Activated naive CD8-positive, alpha-beta T cell treated with anti-CD3 and anti-CD28 coated beads, Interleukin-2, amount 10 ng/mL, durations not matched to agents 7 days and 5 days (primary cell): Measurements from ENCODE around the gene C11orf87. TPM values are rescaled to one million over a fixed set of nuclear protein-coding genes. Genes with fewer than 3 reads are reported as not detected.
A peak's percentile ranks its signal among the peaks of the same experiment; 100 is the strongest.

Source experiments
- ATAC-seq: fragments of 150-1000 bp; cut with Tn5 transposase; one replicate; pipeline ENCODE4 v1.10.0; 2021; ENCODE audit warnings: low read depth, moderate library complexity
- POLR2A ChIA-PET: fragments of 350-600 bp; sonication (Branson Sonifier 250); formaldehyde crosslinking; loops from one replicate; lab custom pipeline; 2021; ENCODE audit warnings: antibody characterized with exemption; lab: Charles Lee
- DNase-seq: peaks from one replicate; pipeline ENCODE4 v3.0.0; 2021
- H3K27ac Mint-ChIP-seq: one replicate; pipeline ENCODE4 v1.8.0; 2022; ENCODE audit warnings: mild to moderate bottlenecking, mixed read lengths
- H3K27me3 Mint-ChIP-seq: one replicate; pipeline ENCODE4 v1.8.0; 2022; ENCODE audit warnings: mild to moderate bottlenecking, moderate library complexity, mixed read lengths
- H3K36me3 Mint-ChIP-seq: one replicate; pipeline ENCODE4 v1.8.0; 2021; ENCODE audit warnings: mild to moderate bottlenecking, mixed read lengths
- H3K4me1 Mint-ChIP-seq: one replicate; pipeline ENCODE4 v1.8.0; 2021; ENCODE audit warnings: mixed read lengths
- H3K4me3 Mint-ChIP-seq: one replicate; pipeline ENCODE4 v1.8.0; 2022; ENCODE audit warnings: mild to moderate bottlenecking, moderate library complexity, mixed read lengths
- H3K9me3 Mint-ChIP-seq: one replicate; pipeline ENCODE4 v1.8.0; 2021; ENCODE audit warnings: mixed read lengths
- total RNA-seq, 2 experiments: library from RNA; stranded (reverse); gene quantifications; one replicate each; pipeline ENCODE4 v1.2.3, GENCODE V29; 2021

The C11orf87 gene
- total RNA-seq: not detected

GRCh38 chr11:109421981-109422869 lies at the start of gene C11orf87:
Gene C11orf87 (plus strand): TSS chr11:109422190. CDS start chr11:109423634, 1,444 bp downstream.
- DNase-seq (no peak), ATAC-seq (no peak)
- Mint-ChIP-seq H3K9me3 (no peaks in the 10 kb centered on the region), H3K4me1 (no peaks in the 10 kb centered on the region), H3K27me3 (peaks cover 27% of the 10 kb centered on the region), H3K4me3 (no peak within 1 kb of the TSS), H3K27ac (peak within 1 kb of the TSS; percentile 47), H3K36me3 (peaks cover 1% of the 10 kb centered on the region)
- POLR2A ChIA-PET: no interaction called here

GRCh38 chr11:109374032-109374431 lies 48.0 kb upstream of the C11orf87 start:
- H3K36me3 Mint-ChIP-seq: no peaks in the 10 kb centered on the region
- H3K4me3 Mint-ChIP-seq: no peak overlapping the region
- POLR2A ChIA-PET: no interaction called here
- no peaks in the 10 kb centered on the region for H3K4me1 Mint-ChIP-seq
- no peak overlapping the region for H3K27ac Mint-ChIP-seq
- no peaks in the 10 kb centered on the region for H3K27me3 Mint-ChIP-seq
- ATAC-seq: no peak
- DNase-seq: no peak
- peaks cover 6% of the 10 kb centered on the region for H3K9me3 Mint-ChIP-seq

GRCh38 chr11:109374441-109374840 lies 47.5 kb upstream of the C11orf87 start:
- POLR2A ChIA-PET: no interaction called here
- peaks cover 6% of the 10 kb centered on the region for H3K9me3 Mint-ChIP-seq
- no peak overlapping the region for H3K4me3 Mint-ChIP-seq
- H3K36me3 Mint-ChIP-seq: no peaks in the 10 kb centered on the region
- no peaks in the 10 kb centered on the region for H3K27me3 Mint-ChIP-seq
- H3K27ac Mint-ChIP-seq: no peak overlapping the region
- DNase-seq (no peak), ATAC-seq (no peak)
- no peaks in the 10 kb centered on the region for H3K4me1 Mint-ChIP-seq

GRCh38 chr11:109377039-109377742 lies 44.8 kb upstream of the C11orf87 start:
- H3K36me3 Mint-ChIP-seq: no peaks in the 10 kb centered on the region
- H3K4me3 Mint-ChIP-seq: no peak overlapping the region
- DNase-seq (no peak), ATAC-seq (no peak)
- H3K9me3 Mint-ChIP-seq: no peaks in the 10 kb centered on the region
- H3K4me1 Mint-ChIP-seq: no peaks in the 10 kb centered on the region
- POLR2A ChIA-PET: interaction anchor here (0.7 kb wide), 1 partner anchor 28 kb away, joined by 3 read pairs; no protein-coding TSS in a partner anchor
- H3K27me3 Mint-ChIP-seq: no peaks in the 10 kb centered on the region
- no peak overlapping the region for H3K27ac Mint-ChIP-seq

- ATAC-seq (no peak), DNase-seq (no peak)
- POLR2A ChIA-PET: no interaction called here
- no peaks in the 10 kb centered on the region for H3K9me3 Mint-ChIP-seq
- no peak overlapping the region for H3K4me3 Mint-ChIP-seq
- H3K27ac Mint-ChIP-seq: no peak overlapping the region
- no peaks in the 10 kb centered on the region for H3K27me3 Mint-ChIP-seq
- no peaks in the 10 kb centered on the region for H3K36me3 Mint-ChIP-seq
- H3K4me1 Mint-ChIP-seq: no peaks in the 10 kb centered on the region
Measured at GRCh38 chr11:109378034-109378433, 44.0 kb upstream of the C11orf87 start.

GRCh38 chr11:109383306-109383705 lies 38.7 kb upstream of the C11orf87 start:
- no peak overlapping the region for H3K4me3 Mint-ChIP-seq

GRCh38 chr11:109384873-109385272 lies 37.1 kb upstream of the C11orf87 start:
- no peak overlapping the region for H3K27ac Mint-ChIP-seq
- POLR2A ChIA-PET: no interaction called here
- no peaks in the 10 kb centered on the region for H3K36me3 Mint-ChIP-seq
- ATAC-seq: no peak
- no peaks in the 10 kb centered on the region for H3K4me1 Mint-ChIP-seq
- no peaks in the 10 kb centered on the region for H3K9me3 Mint-ChIP-seq
- DNase-seq: no peak
- no peak overlapping the region for H3K4me3 Mint-ChIP-seq
- no peaks in the 10 kb centered on the region for H3K27me3 Mint-ChIP-seq

More at GRCh38 chr11:109383306-109383705, 38.7 kb upstream of the C11orf87 start:
- Mint-ChIP-seq H3K4me1 (no peaks in the 10 kb centered on the region), H3K9me3 (no peaks in the 10 kb centered on the region), H3K36me3 (no peaks in the 10 kb centered on the region), H3K27me3 (no peaks in the 10 kb centered on the region), H3K27ac (no peak overlapping the region)
- ATAC-seq (no peak), DNase-seq (no peak)
- POLR2A ChIA-PET: no interaction called here

- no peak overlapping the region for H3K4me3 Mint-ChIP-seq
- no peaks in the 10 kb centered on the region for H3K27me3 Mint-ChIP-seq
- DNase-seq (no peak), ATAC-seq (no peak)
- no peaks in the 10 kb centered on the region for H3K4me1 Mint-ChIP-seq
- peaks cover 2% of the 10 kb centered on the region for H3K9me3 Mint-ChIP-seq
- POLR2A ChIA-PET: no interaction called here
- no peaks in the 10 kb centered on the region for H3K36me3 Mint-ChIP-seq
- H3K27ac Mint-ChIP-seq: no peak overlapping the region
Measured at GRCh38 chr11:109388982-109389381, 33.0 kb upstream of the C11orf87 start.

- POLR2A ChIA-PET: no interaction called here
- no peak overlapping the region for H3K27ac Mint-ChIP-seq
- H3K4me1 Mint-ChIP-seq: no peaks in the 10 kb centered on the region
- H3K4me3 Mint-ChIP-seq: no peak overlapping the region
- ATAC-seq (no peak), DNase-seq (no peak)
- no peaks in the 10 kb centered on the region for H3K27me3 Mint-ChIP-seq
- peaks cover 2% of the 10 kb centered on the region for H3K9me3 Mint-ChIP-seq
- H3K36me3 Mint-ChIP-seq: no peaks in the 10 kb centered on the region
Measured at GRCh38 chr11:109390752-109391151, 31.2 kb upstream of the C11orf87 start.

GRCh38 chr11:109401545-109401944 lies 20.4 kb upstream of the C11orf87 start:
- H3K4me3 Mint-ChIP-seq: no peak overlapping the region
- H3K36me3 Mint-ChIP-seq: no peaks in the 10 kb centered on the region
- DNase-seq (no peak), ATAC-seq (no peak)
- no peaks in the 10 kb centered on the region for H3K27me3 Mint-ChIP-seq
- no peak overlapping the region for H3K27ac Mint-ChIP-seq
- no peaks in the 10 kb centered on the region for H3K4me1 Mint-ChIP-seq
- H3K9me3 Mint-ChIP-seq: peaks cover 3% of the 10 kb centered on the region
- POLR2A ChIA-PET: no interaction called here

- Mint-ChIP-seq H3K27me3 (no peaks in the 10 kb centered on the region), H3K4me3 (no peak overlapping the region), H3K36me3 (no peaks in the 10 kb centered on the region), H3K4me1 (no peaks in the 10 kb centered on the region), H3K9me3 (peaks cover 1% of the 10 kb centered on the region), H3K27ac (no peak overlapping the region)
- DNase-seq: no peak
- no peak for ATAC-seq
- POLR2A ChIA-PET: interaction anchor here (0.5 kb wide), 1 partner anchor 29 kb away, joined by 3 read pairs; no protein-coding TSS in a partner anchor
Measured at GRCh38 chr11:109405671-109406070, 16.3 kb upstream of the C11orf87 start.

GRCh38 chr11:109416601-109417000 lies 5.4 kb upstream of the C11orf87 start:
- POLR2A ChIA-PET: no interaction called here
- peaks cover 8% of the 10 kb centered on the region for H3K27me3 Mint-ChIP-seq
- H3K4me3 Mint-ChIP-seq: no peak overlapping the region
- H3K9me3 Mint-ChIP-seq: no peaks in the 10 kb centered on the region
- no peak overlapping the region for H3K27ac Mint-ChIP-seq
- ATAC-seq: no peak
- no peaks in the 10 kb centered on the region for H3K4me1 Mint-ChIP-seq
- no peak for DNase-seq
- H3K36me3 Mint-ChIP-seq: no peaks in the 10 kb centered on the region

- ATAC-seq (no peak), DNase-seq (no peak)
- POLR2A ChIA-PET: no interaction called here
- no peak overlapping the region for H3K27ac Mint-ChIP-seq
- no peak overlapping the region for H3K4me3 Mint-ChIP-seq
- H3K4me1 Mint-ChIP-seq: no peaks in the 10 kb centered on the region
- H3K9me3 Mint-ChIP-seq: no peaks in the 10 kb centered on the region
- H3K36me3 Mint-ChIP-seq: peaks cover 1% of the 10 kb centered on the region
- peaks cover 27% of the 10 kb centered on the region for H3K27me3 Mint-ChIP-seq
Measured at GRCh38 chr11:109422870-109423465, 978 bp downstream of the C11orf87 start.
